ENCODE results near the gene CPPED1.

CPPED1 gene

DNA sequence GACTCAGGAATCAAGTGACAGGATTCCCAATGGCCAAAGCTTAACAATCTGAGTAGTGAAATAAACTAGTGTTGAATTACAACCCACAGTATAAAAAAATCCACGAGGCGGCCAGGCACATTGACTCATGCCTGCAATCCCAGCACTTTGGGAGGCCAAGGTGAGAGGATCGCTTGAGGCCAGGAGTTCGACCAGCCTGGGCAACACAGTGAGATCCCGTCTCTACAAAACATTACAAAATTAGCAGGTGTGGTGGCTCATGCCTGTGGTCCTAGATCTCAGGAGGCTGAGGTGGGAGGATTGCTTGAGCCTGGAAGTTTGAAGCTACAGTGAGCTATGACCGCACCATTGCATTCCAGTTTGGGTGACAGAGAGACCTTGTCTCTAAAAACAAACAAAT lies 133.8 kb downstream of the CPPED1 start:
- DNase-seq (ENCODE audit: low spot score), result no peak
- CTCF ChIA-PET, result no interaction called here
- POLR2A ChIA-PET (ENCODE audit: low non-redundant PET), result no interaction called here
- TF ChIP-seq, protein P1, sequence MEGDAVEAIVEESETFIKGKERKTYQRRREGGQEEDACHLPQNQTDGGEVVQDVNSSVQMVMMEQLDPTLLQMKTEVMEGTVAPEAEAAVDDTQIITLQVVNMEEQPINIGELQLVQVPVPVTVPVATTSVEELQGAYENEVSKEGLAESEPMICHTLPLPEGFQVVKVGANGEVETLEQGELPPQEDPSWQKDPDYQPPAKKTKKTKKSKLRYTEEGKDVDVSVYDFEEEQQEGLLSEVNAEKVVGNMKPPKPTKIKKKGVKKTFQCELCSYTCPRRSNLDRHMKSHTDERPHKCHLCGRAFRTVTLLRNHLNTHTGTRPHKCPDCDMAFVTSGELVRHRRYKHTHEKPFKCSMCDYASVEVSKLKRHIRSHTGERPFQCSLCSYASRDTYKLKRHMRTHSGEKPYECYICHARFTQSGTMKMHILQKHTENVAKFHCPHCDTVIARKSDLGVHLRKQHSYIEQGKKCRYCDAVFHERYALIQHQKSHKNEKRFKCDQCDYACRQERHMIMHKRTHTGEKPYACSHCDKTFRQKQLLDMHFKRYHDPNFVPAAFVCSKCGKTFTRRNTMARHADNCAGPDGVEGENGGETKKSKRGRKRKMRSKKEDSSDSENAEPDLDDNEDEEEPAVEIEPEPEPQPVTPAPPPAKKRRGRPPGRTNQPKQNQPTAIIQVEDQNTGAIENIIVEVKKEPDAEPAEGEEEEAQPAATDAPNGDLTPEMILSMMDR (conservative IDR thresholded peaks at IDR 0.05; ENCODE audit: low read depth), result no peak
- no peak overlapping the region for H3K27ac ChIP-seq

DNA sequence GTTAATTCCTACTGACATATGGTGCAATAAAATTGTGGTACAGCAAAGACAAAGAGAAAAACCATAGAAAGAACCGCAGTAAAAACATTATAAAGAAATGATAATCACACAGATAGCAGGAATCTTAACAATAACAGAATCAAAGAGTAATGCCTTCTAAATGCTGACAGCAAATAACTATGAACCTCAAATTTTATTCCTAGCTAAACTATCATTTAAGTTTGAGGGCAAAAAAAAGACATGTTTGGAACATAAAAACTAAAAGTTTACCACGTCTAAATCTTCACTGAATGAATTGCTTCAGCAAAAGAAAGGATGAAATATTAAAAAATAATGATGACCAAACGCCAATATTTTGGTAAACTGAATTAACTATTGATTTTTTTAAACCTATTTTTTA lies 135.8 kb downstream of the CPPED1 start:
- POLR2A ChIA-PET (ENCODE audit: low non-redundant PET), result no interaction called here
- CTCF ChIA-PET, result interaction anchor here (0.6 kb wide), 2 partner anchors 103 to 1364 kb away, joined by 3 to 5 read pairs; no protein-coding TSS in a partner anchor
- TF ChIP-seq, protein P1 (conservative IDR thresholded peaks at IDR 0.05; ENCODE audit: low read depth), result no peak
- no peak for DNase-seq (ENCODE audit: low spot score)
- no peak overlapping the region for H3K27ac ChIP-seq

DNA sequence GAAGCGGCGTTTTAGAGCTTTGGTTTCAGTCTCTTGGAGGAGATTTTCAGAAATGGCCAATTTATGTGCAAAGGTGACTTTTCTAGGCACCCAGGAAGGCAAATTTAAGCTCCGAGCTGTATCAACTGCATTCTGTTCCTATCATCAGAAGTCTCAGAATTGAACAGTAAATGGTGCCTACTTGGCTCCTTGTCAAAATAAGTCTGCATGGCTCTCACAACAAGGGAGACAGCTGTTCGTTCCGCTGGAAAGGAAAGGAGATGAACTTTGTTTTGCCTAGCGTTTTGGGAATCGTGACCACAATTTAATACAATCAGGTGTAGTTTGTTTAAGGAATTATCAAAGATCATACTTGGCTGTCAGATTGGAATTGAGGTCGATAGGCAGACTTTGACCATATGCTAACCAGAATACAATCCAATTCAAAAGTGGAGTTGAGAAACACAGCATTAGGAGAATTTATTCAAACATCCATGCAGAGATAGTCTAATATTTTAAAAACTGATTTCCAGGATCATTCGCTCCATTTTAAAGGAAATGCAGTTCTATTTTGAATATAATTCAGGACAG lies 139.4 kb downstream of the CPPED1 start:
- ChIA-PET CTCF (interaction anchor here (0.5 kb wide), 1 partner anchor 53 kb away, joined by 4 read pairs; no protein-coding TSS in a partner anchor), POLR2A (ENCODE audit: low non-redundant PET) (no interaction called here)
- DNase-seq (ENCODE audit: low spot score), result no peak
- TF ChIP-seq, protein P1 (conservative IDR thresholded peaks at IDR 0.05; ENCODE audit: low read depth), result no peak
- H3K27ac ChIP-seq, result no peak overlapping the region

DNA sequence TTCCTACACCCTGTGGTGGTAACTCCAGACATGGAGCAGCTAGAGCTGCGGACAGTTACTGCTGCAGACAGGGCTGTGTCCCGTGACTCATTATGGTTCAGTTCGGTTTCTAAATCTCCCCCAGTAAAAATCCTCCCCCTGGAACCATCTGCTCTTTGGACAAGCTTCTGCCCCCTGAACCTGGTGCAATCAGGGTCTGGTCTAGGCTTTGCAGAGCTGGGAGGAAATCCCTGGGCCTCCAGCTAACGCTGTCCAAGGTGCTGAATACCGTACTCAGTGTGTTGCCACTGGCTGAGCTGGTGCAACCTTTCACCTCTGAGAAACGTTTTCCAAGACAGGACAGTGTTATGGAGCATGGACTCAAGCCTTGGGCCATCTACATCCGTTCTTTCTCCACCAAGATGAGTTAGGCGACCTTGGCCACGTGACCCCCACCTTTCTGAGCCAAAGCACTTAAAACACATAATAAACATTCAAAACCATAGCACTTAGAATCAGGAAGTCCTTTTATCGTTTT lies 142.0 kb downstream of the CPPED1 start:
- POLR2A ChIA-PET (ENCODE audit: low non-redundant PET), result no interaction called here
- CTCF ChIA-PET, result interaction anchor here (0.5 to 0.9 kb wide), 2 partner anchors 27 to 566 kb away, joined by 3 read pairs; no protein-coding TSS in a partner anchor
- DNase-seq (ENCODE audit: low spot score), result peak; percentile 20
- TF ChIP-seq, protein P1 (conservative IDR thresholded peaks at IDR 0.05; ENCODE audit: low read depth), result no peak
- H3K27ac ChIP-seq, result no peak overlapping the region

DNA sequence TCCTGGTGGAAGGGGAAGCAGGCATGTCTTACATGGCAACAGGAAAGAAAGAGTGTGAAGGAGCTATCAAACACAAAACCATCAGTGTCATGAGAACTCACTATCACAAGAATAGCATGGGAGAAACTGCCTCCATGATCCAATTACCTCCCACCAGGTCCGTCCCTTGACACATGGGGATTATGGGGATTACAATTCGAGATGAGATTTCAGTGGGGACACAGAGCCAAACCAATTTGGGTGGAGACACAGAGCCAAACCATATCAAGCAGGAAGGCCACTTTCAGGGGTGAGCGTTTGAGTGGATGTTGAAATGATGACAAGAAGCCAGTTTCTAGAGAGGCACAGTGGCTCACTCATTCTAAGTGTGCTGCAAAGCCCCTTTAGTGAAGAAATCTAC lies 143.8 kb downstream of the CPPED1 start:
- no peak overlapping the region for H3K27ac ChIP-seq
- POLR2A ChIA-PET (ENCODE audit: low non-redundant PET), result no interaction called here
- CTCF ChIA-PET, result no interaction called here
- TF ChIP-seq, protein P1 (conservative IDR thresholded peaks at IDR 0.05; ENCODE audit: low read depth), result no peak
- DNase-seq (ENCODE audit: low spot score), result no peak

DNA sequence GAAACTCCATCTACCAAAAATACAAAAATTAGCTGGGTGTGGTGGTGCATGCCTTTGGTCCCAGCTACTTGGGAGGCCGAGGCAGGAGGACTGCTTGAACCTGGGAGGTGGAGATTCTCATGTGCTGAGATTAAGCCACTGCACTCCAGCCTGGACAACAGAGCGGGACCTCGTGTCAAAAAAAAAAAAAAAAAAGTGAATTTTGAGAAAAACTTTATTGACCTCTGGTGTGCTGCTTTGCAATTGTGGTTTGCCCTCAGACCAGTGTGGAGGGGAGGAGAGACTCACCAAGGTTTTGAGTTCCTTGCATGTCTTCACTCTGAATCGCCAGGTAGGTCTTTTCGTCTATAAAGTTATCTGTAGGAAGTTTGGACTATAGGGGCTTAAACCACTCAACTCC lies 145.2 kb downstream of the CPPED1 start:
- CTCF ChIA-PET, result interaction anchor here (0.6 to 0.7 kb wide), 3 partner anchors 37 to 1442 kb away, joined by 3 to 8 read pairs (median 3); no protein-coding TSS in a partner anchor
- no peak overlapping the region for H3K27ac ChIP-seq
- DNase-seq (ENCODE audit: low spot score), result no peak
- POLR2A ChIA-PET (ENCODE audit: low non-redundant PET), result no interaction called here
- TF ChIP-seq, protein P1 (conservative IDR thresholded peaks at IDR 0.05; ENCODE audit: low read depth), result no peak
